Measurements from ENCODE around the gene TBC1D22A. TPM values are rescaled to one million over a fixed set of nuclear protein-coding genes. Genes with fewer than 3 reads are reported as not detected.

The TBC1D22A gene
- total and polyA plus RNA-seq, 2 experiments from 2014 or later, result 9.6 to 13.3 TPM

DNA sequence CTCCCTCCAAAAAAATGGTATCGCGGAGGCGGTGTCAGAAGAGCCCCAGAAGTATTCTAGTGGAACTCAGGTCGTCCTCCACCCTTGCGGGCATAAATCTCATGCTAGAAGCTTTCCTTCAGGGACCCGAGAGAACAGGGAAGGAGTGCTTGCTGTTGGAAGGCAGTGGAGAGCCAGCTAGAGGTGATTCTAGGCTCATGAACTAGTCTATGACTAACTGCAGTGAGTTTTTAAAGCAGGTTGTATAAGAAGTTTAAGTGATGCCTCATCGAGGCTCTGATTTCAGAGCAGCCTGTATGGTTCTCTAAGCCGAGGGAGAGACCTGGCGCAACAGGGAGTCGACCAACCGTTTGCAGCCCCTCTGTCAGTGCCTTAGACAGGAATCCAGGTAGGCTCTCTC is 85.7 kb downstream of the TBC1D22A start (continued):
- TF ChIP-seq, protein P1, sequence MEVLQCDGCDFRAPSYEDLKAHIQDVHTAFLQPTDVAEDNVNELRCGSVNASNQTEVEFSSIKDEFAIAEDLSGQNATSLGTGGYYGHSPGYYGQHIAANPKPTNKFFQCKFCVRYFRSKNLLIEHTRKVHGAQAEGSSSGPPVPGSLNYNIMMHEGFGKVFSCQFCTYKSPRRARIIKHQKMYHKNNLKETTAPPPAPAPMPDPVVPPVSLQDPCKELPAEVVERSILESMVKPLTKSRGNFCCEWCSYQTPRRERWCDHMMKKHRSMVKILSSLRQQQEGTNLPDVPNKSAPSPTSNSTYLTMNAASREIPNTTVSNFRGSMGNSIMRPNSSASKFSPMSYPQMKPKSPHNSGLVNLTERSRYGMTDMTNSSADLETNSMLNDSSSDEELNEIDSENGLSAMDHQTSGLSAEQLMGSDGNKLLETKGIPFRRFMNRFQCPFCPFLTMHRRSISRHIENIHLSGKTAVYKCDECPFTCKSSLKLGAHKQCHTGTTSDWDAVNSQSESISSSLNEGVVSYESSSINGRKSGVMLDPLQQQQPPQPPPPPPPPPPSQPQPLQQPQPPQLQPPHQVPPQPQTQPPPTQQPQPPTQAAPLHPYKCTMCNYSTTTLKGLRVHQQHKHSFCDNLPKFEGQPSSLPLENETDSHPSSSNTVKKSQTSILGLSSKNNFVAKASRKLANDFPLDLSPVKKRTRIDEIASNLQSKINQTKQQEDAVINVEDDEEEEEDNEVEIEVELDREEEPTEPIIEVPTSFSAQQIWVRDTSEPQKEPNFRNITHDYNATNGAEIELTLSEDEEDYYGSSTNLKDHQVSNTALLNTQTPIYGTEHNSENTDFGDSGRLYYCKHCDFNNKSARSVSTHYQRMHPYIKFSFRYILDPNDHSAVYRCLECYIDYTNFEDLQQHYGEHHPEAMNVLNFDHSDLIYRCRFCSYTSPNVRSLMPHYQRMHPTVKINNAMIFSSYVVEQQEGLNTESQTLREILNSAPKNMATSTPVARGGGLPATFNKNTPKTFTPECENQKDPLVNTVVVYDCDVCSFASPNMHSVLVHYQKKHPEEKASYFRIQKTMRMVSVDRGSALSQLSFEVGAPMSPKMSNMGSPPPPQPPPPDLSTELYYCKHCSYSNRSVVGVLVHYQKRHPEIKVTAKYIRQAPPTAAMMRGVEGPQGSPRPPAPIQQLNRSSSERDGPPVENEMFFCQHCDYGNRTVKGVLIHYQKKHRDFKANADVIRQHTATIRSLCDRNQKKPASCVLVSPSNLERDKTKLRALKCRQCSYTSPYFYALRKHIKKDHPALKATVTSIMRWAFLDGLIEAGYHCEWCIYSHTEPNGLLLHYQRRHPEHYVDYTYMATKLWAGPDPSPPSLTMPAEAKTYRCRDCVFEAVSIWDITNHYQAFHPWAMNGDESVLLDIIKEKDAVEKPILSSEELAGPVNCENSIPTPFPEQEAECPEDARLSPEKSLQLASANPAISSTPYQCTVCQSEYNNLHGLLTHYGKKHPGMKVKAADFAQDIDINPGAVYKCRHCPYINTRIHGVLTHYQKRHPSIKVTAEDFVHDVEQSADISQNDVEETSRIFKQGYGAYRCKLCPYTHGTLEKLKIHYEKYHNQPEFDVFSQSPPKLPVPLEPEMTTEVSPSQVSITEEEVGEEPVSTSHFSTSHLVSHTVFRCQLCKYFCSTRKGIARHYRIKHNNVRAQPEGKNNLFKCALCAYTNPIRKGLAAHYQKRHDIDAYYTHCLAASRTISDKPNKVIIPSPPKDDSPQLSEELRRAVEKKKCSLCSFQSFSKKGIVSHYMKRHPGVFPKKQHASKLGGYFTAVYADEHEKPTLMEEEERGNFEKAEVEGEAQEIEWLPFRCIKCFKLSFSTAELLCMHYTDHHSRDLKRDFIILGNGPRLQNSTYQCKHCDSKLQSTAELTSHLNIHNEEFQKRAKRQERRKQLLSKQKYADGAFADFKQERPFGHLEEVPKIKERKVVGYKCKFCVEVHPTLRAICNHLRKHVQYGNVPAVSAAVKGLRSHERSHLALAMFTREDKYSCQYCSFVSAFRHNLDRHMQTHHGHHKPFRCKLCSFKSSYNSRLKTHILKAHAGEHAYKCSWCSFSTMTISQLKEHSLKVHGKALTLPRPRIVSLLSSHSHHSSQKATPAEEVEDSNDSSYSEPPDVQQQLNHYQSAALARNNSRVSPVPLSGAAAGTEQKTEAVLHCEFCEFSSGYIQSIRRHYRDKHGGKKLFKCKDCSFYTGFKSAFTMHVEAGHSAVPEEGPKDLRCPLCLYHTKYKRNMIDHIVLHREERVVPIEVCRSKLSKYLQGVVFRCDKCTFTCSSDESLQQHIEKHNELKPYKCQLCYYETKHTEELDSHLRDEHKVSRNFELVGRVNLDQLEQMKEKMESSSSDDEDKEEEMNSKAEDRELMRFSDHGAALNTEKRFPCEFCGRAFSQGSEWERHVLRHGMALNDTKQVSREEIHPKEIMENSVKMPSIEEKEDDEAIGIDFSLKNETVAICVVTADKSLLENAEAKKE (CRISPR knock-in tag; IDR thresholded peaks at IDR 0.05), result no peak
- TF ChIP-seq ZNF331 (CRISPR knock-in tag; IDR thresholded peaks at IDR 0.05; ENCODE audit: low read depth) (no peak), EZH2phosphoT487 (IDR thresholded peaks at IDR 0.05; ENCODE audit: unreplicated experiment) (no peak), STAT1 (IDR thresholded peaks at IDR 0.05; ENCODE audit: unreplicated experiment) (no peak), POLR2AphosphoS5 (IDR thresholded peaks at IDR 0.05; ENCODE audit: low read depth) (no peak)
- TF ChIP-seq, protein P2, sequence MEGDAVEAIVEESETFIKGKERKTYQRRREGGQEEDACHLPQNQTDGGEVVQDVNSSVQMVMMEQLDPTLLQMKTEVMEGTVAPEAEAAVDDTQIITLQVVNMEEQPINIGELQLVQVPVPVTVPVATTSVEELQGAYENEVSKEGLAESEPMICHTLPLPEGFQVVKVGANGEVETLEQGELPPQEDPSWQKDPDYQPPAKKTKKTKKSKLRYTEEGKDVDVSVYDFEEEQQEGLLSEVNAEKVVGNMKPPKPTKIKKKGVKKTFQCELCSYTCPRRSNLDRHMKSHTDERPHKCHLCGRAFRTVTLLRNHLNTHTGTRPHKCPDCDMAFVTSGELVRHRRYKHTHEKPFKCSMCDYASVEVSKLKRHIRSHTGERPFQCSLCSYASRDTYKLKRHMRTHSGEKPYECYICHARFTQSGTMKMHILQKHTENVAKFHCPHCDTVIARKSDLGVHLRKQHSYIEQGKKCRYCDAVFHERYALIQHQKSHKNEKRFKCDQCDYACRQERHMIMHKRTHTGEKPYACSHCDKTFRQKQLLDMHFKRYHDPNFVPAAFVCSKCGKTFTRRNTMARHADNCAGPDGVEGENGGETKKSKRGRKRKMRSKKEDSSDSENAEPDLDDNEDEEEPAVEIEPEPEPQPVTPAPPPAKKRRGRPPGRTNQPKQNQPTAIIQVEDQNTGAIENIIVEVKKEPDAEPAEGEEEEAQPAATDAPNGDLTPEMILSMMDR (conservative IDR thresholded peaks at IDR 0.05; ENCODE audit: low read depth in 2 of 2), result no peak

DNA sequence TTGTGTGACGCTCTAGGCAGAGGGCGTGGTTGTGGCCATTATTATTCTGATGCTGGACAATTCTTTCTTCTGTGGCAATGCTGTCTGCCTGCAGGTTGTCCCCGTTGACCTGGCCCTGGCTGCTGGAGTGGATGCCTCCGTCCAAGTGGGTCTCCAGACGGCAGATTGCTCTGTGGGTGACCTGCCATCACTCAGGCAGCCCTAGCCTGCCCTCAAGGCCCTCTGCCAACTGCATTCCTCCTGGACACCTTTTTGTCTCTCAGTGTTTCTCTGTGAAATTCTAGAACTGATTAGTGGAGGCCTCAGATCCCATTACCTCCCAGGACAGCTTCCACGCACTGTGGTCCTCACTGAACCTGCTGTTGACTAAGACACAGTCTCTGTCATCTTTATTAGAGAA is 86.7 kb downstream of the TBC1D22A start:
- Histone ChIP-seq H3F3A (replicated peaks; ENCODE audit: low read depth) (no peaks in the 10 kb centered on the region), H3K36me3 (ENCODE audit: insufficient read depth) (peaks cover 3% of the 10 kb centered on the region; the same call in 1 of the 2 replicates), H3K79me2 (replicated peaks; ENCODE audit: insufficient read depth) (peaks cover 14% of the 10 kb centered on the region; the same call in 1 of the 2 replicates), H3K4me3 (no peak overlapping the region), H3K27ac (ENCODE audit: low read depth) (no peak overlapping the region), H3K9me2 (ENCODE audit: insufficient read depth) (no peaks in the 10 kb centered on the region), H3K4me2 (no peak overlapping the region), H3K4me1 (ENCODE audit: insufficient read depth) (no peaks in the 10 kb centered on the region), H2AFZ (no peak overlapping the region), H4K20me1 (replicated peaks; ENCODE audit: insufficient read depth) (no peaks in the 10 kb centered on the region; the same call in 1 of the 2 replicates), H3K27me3 (ENCODE audit: insufficient read depth) (no peaks in the 10 kb centered on the region)
- peaks cover 11% of the 10 kb centered on the region for H3K36me3 Mint-ChIP-seq (ENCODE audit: low read depth)
- ATAC-seq (no peak), DNase-seq (ENCODE audit: low spot score) (no peak)
- no peaks in the 10 kb centered on the region; the same call in 2 of the 3 replicates for H3K9me3 Mint-ChIP-seq
- peak overlapping the region; percentile 24; the same call in 1 of the 2 replicates for H3K27ac Mint-ChIP-seq
- H3K27me3 Mint-ChIP-seq (ENCODE audit: insufficient read depth, low read depth, poor library complexity), result peaks cover 2% of the 10 kb centered on the region
- TF ChIP-seq, protein P3, sequence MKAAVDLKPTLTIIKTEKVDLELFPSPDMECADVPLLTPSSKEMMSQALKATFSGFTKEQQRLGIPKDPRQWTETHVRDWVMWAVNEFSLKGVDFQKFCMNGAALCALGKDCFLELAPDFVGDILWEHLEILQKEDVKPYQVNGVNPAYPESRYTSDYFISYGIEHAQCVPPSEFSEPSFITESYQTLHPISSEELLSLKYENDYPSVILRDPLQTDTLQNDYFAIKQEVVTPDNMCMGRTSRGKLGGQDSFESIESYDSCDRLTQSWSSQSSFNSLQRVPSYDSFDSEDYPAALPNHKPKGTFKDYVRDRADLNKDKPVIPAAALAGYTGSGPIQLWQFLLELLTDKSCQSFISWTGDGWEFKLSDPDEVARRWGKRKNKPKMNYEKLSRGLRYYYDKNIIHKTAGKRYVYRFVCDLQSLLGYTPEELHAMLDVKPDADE (IDR thresholded peaks at IDR 0.05), result no peak
- no peak for TF ChIP-seq EZH2 (IDR thresholded peaks at IDR 0.05; ENCODE audit: low read depth, unreplicated experiment)
- TF ChIP-seq ZNF114 (CRISPR knock-in tag; IDR thresholded peaks at IDR 0.05), result no peak
- H3K4me3 Mint-ChIP-seq, result no peak overlapping the region
- H3K4me1 Mint-ChIP-seq, result peaks cover 26% of the 10 kb centered on the region
